LNCAP (cell line): ENCODE results near the gene XRCC4.

ENCODE experiments used
- CTCF ChIP-seq: fragments of 450-650 bp; IDR thresholded peaks from 2 replicates; pipeline ENCODE4 v1.5.1; 2017; ENCODE audit warnings: mild to moderate bottlenecking

Gene XRCC4

GRCh38 chr5:83345423-83345822, 268.1 kb downstream of the XRCC4 start:
- TF ChIP-seq CTCF, result no peak

DNA sequence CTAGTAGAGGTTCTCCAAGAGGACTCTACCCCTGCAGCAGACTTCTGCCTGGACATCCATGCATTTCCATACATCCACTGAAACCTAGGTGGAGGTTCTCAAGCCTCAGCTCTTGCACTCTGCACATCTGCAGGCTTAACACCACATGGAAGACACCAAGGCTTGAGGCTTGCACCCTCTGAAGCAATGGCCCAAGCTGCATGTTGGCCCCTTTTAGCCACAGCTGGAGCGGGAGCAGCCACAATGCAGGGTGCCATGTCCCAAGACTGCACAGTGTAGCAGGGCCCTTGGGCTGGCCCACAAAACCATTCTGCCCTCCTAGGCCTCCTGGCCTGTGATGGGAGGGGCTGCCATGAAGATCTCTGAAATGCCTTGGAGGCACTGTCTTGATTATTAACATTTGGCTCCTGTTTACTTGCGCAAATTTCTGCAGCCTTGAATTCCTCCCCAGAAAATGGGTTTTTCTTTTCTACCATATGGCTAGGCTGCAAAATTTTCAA, 271.0 kb downstream of the XRCC4 start:
- TF ChIP-seq CTCF, result no peak

DNA sequence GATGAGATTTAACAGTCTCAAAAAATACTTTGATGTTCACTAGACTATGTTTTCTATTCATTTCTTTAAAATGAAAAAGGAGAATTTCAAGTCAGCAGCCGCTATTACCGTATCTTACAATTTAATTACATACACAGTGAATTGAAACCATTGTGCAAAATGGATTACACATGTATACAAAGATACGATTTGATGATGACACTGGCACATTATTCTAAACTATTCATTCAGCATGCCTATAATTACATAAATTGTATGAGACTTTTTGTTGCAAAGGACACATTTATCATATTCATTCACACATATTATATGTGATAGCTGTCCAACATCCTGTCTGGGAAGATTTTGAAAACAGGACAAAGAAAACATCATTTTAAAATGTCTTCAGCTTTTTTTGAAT, 275.9 kb downstream of the XRCC4 start:
- no peak for TF ChIP-seq CTCF

DNA sequence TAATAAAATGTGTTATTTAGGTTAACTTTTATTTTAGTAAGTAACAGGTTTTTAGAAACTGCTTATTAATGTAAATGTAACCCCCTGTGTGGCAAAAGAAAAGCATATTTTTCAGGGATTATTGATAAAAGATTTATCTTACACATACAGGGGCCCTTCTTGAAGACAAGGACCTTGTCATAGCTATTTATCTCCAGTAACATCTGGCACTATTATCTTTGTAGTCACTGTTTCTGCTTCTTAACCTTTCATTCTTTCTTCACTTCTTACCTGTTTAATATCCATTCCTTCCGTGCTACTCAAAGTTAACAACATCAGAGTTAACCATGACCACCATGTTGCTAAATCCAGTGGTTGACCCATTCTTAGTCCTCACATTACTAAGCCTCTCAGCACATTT, 276.4 kb downstream of the XRCC4 start:
- TF ChIP-seq CTCF, result no peak

DNA sequence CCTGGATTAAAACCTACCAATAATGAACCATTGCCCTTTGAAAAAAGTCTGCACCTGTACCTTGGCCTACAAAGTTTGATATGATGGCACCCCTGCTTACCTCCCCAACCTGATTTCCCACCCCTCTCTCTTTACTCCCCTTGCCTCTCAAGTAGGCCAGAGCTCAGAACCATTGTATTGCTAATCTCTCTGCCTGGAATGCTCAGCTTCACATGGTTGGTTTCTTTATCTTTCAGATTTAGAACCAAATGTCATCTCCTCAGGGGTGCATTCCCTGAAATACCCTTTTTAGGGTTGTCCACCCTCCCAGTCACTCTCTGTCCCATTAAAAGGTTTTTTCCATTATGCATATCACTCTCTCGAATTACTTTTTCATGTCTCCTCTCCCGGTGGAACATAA, 277.6 kb downstream of the XRCC4 start:
- TF ChIP-seq CTCF, result no peak

DNA sequence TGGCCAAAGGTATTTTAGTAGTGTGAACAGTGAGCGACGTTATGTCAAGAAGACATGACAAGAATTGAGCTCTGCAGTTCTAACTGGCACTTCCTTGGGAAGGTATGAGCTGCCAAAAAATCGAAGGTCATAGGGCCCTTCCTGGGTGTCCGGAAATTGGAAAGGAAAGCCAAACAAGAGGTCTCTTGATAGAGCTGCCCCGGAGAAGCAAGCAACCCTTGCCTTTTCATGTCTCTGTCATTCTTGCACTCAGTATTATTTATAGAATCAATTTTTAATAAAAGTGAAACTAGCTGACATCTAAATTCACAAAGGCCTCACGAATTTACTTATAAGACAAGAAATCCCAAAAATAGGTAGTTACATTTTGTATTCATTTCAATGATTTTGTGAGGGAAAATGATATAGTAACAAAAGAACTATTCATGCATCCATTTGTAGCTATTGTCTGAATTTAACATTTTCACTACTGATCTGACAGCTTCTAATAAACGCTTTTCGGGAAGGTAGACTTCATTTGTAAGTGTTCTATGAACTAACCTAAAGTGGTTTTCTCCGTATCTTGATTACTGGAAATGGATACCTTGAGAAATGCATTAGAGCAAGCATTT, 280.4 kb downstream of the XRCC4 start:
- no peak for TF ChIP-seq CTCF

DNA sequence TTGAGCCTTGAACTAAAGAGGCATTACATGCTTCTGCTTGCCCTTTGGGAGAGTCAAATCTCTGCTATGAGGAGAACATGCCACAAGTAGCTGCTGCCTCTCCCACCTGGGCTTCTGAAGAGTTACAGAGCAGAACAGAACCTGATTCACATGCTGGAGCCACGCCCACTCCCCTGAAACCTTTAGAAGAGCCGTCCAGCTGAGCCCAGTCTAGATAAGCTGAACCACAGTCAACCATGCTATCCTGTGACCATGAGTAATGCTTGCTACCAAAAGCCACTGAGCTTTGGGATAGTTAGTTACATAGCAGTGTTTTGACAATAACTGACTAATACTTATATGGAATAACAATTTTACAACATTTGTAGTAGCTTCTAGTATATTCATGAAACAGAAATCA, 283.2 kb downstream of the XRCC4 start:
- TF ChIP-seq CTCF, result no peak

- no peak for TF ChIP-seq CTCF
Measured at GRCh38 chr5:83362526-83362925, 285.2 kb downstream of the XRCC4 start.
